ENCODE measurements around the gene PLA2G4E. TPM values are rescaled to one million over a fixed set of nuclear protein-coding genes. Genes with fewer than 3 reads are reported as not detected.

PLA2G4E gene
- total and polyA plus RNA-seq, 9 of the 15 experiments (the other 6 are each of a cell fraction or from before 2014, with no cell fraction given) = 0.03 TPM; not detected in 8

DNA sequence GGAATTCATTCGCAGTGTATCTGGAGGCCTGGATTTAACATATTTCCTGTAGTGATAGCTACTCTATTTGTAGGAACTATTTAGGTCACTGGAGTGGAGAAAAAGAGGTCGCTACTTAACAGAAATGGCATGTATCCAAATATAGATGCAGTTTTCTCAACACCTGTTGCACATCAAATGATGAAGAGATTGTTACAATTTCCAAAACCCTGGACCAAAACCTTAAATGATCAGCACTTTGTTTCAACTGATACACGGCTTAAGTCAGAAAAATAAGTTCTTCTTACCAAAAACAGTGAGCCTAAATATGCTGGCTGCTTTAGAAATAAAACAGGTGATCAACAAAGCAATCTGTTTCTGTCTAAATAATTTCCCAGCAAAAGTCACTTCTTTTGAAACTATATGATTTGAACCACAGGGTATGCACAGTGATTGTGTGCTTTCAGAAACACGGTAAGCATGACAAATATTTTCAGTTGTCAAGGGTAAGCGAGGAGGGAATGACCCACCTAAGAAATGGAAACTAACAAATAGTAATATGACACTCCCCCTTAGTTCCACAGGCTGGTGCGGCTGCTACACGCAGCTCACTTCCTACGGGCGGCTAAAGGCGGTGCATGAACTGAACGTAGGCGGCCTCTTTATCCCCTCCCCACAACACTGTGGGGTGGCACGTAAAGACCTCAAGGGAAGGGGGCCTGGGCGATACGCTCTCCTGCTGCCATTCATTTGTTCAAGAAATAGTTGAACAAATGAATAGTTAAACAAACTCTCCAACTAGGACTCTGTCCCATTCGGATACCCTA lies 49.5 kb downstream of the PLA2G4E start (continued):
- TF ChIP-seq POLR3A (IDR thresholded peaks at IDR 0.05; ENCODE audit: borderline replicate concordance, extremely low read depth, insufficient read depth, insufficient read length) (no peak), SREBF2 (CRISPR knock-in tag; IDR thresholded peaks at IDR 0.05) (no peak), NFATC3 (IDR thresholded peaks at IDR 0.05) (no peak), ASH1L (IDR thresholded peaks at IDR 0.05; ENCODE audit: borderline replicate concordance, low read depth, partially characterized antibody) (no peak), EGR1 (conservative IDR thresholded peaks at IDR 0.05) (0 out of 2 replicates have a peak, but pooled peaks have one; percentile 28), TARDBP (IDR thresholded peaks at IDR 0.05) (no peak), STAT5A (IDR thresholded peaks at IDR 0.05; ENCODE audit: borderline replicate concordance, low read length) (no peak), PRMT5 (CRISPR knock-in tag; IDR thresholded peaks at IDR 0.05) (no peak), TEAD1 (CRISPR knock-in tag; IDR thresholded peaks at IDR 0.05) (peak in 1 of 2 experiments; percentile 73; a peak in 1 of 4 replicates), ZNF224 (CRISPR knock-in tag; IDR thresholded peaks at IDR 0.05) (no peak), SRF (CRISPR knock-in tag; IDR thresholded peaks at IDR 0.05) (no peak), MCM5 (IDR thresholded peaks at IDR 0.05; ENCODE audit: low read depth) (no peak), MTF1 (CRISPR knock-in tag; IDR thresholded peaks at IDR 0.05; ENCODE audit: borderline replicate concordance) (no peak), RB1 (IDR thresholded peaks at IDR 0.05; ENCODE audit: low read depth) (no peak), ZNF695 (CRISPR knock-in tag; IDR thresholded peaks at IDR 0.05) (no peak), GTF2A2 (tag; IDR thresholded peaks at IDR 0.05) (no peak), PHB2 (IDR thresholded peaks at IDR 0.05; ENCODE audit: low read depth) (no peak)
- TF ChIP-seq, protein P1, sequence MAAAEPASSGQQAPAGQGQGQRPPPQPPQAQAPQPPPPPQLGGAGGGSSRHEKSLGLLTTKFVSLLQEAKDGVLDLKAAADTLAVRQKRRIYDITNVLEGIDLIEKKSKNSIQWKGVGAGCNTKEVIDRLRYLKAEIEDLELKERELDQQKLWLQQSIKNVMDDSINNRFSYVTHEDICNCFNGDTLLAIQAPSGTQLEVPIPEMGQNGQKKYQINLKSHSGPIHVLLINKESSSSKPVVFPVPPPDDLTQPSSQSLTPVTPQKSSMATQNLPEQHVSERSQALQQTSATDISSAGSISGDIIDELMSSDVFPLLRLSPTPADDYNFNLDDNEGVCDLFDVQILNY (CRISPR knock-in tag; IDR thresholded peaks at IDR 0.05) = no peak
- TF ChIP-seq, protein P2, sequence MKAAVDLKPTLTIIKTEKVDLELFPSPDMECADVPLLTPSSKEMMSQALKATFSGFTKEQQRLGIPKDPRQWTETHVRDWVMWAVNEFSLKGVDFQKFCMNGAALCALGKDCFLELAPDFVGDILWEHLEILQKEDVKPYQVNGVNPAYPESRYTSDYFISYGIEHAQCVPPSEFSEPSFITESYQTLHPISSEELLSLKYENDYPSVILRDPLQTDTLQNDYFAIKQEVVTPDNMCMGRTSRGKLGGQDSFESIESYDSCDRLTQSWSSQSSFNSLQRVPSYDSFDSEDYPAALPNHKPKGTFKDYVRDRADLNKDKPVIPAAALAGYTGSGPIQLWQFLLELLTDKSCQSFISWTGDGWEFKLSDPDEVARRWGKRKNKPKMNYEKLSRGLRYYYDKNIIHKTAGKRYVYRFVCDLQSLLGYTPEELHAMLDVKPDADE (conservative IDR thresholded peaks at IDR 0.05; ENCODE audit: control insufficient read depth, low read depth, low read length) = no peak
- TF ChIP-seq, protein P3, sequence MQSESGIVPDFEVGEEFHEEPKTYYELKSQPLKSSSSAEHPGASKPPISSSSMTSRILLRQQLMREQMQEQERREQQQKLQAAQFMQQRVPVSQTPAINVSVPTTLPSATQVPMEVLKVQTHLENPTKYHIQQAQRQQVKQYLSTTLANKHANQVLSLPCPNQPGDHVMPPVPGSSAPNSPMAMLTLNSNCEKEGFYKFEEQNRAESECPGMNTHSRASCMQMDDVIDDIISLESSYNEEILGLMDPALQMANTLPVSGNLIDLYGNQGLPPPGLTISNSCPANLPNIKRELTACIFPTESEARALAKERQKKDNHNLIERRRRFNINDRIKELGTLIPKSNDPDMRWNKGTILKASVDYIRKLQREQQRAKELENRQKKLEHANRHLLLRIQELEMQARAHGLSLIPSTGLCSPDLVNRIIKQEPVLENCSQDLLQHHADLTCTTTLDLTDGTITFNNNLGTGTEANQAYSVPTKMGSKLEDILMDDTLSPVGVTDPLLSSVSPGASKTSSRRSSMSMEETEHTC (IDR thresholded peaks at IDR 0.05) = no peak
- TF ChIP-seq, protein P4, sequence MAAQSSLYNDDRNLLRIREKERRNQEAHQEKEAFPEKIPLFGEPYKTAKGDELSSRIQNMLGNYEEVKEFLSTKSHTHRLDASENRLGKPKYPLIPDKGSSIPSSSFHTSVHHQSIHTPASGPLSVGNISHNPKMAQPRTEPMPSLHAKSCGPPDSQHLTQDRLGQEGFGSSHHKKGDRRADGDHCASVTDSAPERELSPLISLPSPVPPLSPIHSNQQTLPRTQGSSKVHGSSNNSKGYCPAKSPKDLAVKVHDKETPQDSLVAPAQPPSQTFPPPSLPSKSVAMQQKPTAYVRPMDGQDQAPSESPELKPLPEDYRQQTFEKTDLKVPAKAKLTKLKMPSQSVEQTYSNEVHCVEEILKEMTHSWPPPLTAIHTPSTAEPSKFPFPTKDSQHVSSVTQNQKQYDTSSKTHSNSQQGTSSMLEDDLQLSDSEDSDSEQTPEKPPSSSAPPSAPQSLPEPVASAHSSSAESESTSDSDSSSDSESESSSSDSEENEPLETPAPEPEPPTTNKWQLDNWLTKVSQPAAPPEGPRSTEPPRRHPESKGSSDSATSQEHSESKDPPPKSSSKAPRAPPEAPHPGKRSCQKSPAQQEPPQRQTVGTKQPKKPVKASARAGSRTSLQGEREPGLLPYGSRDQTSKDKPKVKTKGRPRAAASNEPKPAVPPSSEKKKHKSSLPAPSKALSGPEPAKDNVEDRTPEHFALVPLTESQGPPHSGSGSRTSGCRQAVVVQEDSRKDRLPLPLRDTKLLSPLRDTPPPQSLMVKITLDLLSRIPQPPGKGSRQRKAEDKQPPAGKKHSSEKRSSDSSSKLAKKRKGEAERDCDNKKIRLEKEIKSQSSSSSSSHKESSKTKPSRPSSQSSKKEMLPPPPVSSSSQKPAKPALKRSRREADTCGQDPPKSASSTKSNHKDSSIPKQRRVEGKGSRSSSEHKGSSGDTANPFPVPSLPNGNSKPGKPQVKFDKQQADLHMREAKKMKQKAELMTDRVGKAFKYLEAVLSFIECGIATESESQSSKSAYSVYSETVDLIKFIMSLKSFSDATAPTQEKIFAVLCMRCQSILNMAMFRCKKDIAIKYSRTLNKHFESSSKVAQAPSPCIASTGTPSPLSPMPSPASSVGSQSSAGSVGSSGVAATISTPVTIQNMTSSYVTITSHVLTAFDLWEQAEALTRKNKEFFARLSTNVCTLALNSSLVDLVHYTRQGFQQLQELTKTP (IDR thresholded peaks at IDR 0.05; ENCODE audit: low read depth in 1 of 2, partially characterized antibody in 2 of 2) = no peak
